IMR-90 (cell line): ENCODE measurements around the gene CCNL2. TPM values are rescaled to one million over a fixed set of nuclear protein-coding genes. Genes with fewer than 3 reads are reported as not detected.

Experiments
- ATAC-seq: fragments of 200-7000 bp; cut with Tn5 transposase; 2 replicates; pipeline ENCODE4 v1.9.1; 2020; ENCODE audit warnings: low read depth, mild to moderate bottlenecking, moderate library complexity
- BruUV-seq: library from RNA; stranded (reverse); fragments of 400-500 nt; replicated peaks from 2 replicates; lab custom pipeline; 2021; lab: Mats Ljungman, UMichigan
- CTCF ChIA-PET: fragments of 300-600 bp; formaldehyde crosslinking; extraction: SDS; loops from one replicate; lab custom pipeline; 2021; ENCODE audit warnings: antibody characterized with exemption; lab: Yijun Ruan, JAX
- POLR2A ChIA-PET: fragments of 300-600 bp; sonication (Branson Sonifier 250); formaldehyde crosslinking; loops from one replicate; lab custom pipeline; 2022; ENCODE audit warnings: antibody characterized with exemption; ENCODE audit not compliant: unreplicated experiment; lab: Charles Lee
- DNase-seq: peaks from one replicate; pipeline ENCODE4 v3.0.0; 2013
- H2AFZ ChIP-seq: replicated peaks from 2 replicates; pipeline ENCODE3; 2013; ENCODE audit warnings: low read length, mild to moderate bottlenecking; ENCODE audit not compliant: poor library complexity
- H2AK5ac ChIP-seq: 2 replicates; pipeline ENCODE4 v1.6.1; 2013; ENCODE audit warnings: low read depth, low read length, inconsistent platforms
- H2AK9ac ChIP-seq: replicated peaks from 2 replicates; pipeline ENCODE3; 2013; ENCODE audit warnings: mild to moderate bottlenecking, low read depth, low read length, moderate library complexity; ENCODE audit not compliant: poor library complexity
- H2BK120ac ChIP-seq: 2 replicates; pipeline ENCODE4 v1.6.1; 2013; ENCODE audit warnings: low read depth, low read length, inconsistent platforms
- H2BK15ac ChIP-seq: 3 replicates; pipeline ENCODE4 v1.6.1; 2013; ENCODE audit warnings: low read depth, low read length, inconsistent platforms
- H2BK20ac ChIP-seq: 2 replicates; pipeline ENCODE4 v1.6.1; 2013; ENCODE audit warnings: low read depth, mild to moderate bottlenecking, inconsistent platforms, low read length, moderate library complexity
- H2BK5ac ChIP-seq: 2 replicates; pipeline ENCODE4 v1.6.1; 2013; ENCODE audit warnings: mild to moderate bottlenecking, low read depth, low read length, inconsistent platforms; ENCODE audit not compliant: poor library complexity, severe bottlenecking
- H3K14ac ChIP-seq: replicated peaks from 2 replicates; pipeline ENCODE4 v1.6.1; 2013; ENCODE audit warnings: low read depth, low read length, inconsistent platforms
- H3K18ac ChIP-seq: 2 replicates; pipeline ENCODE4 v1.6.1; 2013; ENCODE audit warnings: low read depth, low read length, control low read depth
- H3K23ac ChIP-seq: 2 replicates; pipeline ENCODE4 v1.6.1; 2013; ENCODE audit warnings: low read depth, low read length, inconsistent platforms
- H3K27ac ChIP-seq: 2 replicates; pipeline ENCODE4 v1.5.1; 2013; ENCODE audit warnings: mild to moderate bottlenecking, control low read depth, low read length; ENCODE audit not compliant: insufficient read depth
- H3K27me3 ChIP-seq: 2 replicates; pipeline ENCODE4 v1.6.1; 2013; ENCODE audit warnings: low read length; ENCODE audit not compliant: control insufficient read depth, insufficient read depth
- H3K36me3 ChIP-seq: 2 replicates; pipeline ENCODE4 v1.6.1; 2013; ENCODE audit warnings: low read length, mixed read lengths; ENCODE audit not compliant: control insufficient read depth, insufficient read depth
- H3K4ac ChIP-seq: 2 replicates; pipeline ENCODE4 v1.6.1; 2013; ENCODE audit warnings: low read depth, low read length, inconsistent platforms
- H3K4me1 ChIP-seq: 2 replicates; pipeline ENCODE4 v1.6.1; 2013; ENCODE audit warnings: low read length, mixed read lengths; ENCODE audit not compliant: control insufficient read depth, insufficient read depth
- H3K4me2 ChIP-seq: 2 replicates; pipeline ENCODE4 v1.6.1; 2013; ENCODE audit warnings: low read depth, mild to moderate bottlenecking, control low read depth, low read length, moderate library complexity
- H3K4me3 ChIP-seq: 2 replicates; pipeline ENCODE4 v1.5.1; 2013; ENCODE audit warnings: low read depth, mild to moderate bottlenecking, control low read depth, low read length, moderate library complexity; ENCODE audit not compliant: insufficient read depth
- H3K56ac ChIP-seq: 2 replicates; pipeline ENCODE4 v1.6.1; 2013; ENCODE audit warnings: low read length, inconsistent platforms; ENCODE audit not compliant: insufficient read depth; ENCODE audit errors: extremely low read depth
- H3K79me1 ChIP-seq, 2 experiments: 2 replicates each; pipeline ENCODE4 v1.6.1; 2013; ENCODE audit warnings: low read length in 2 of 2, inconsistent platforms in 1 of 2, low read depth in 1 of 2
- H3K9ac ChIP-seq: 2 replicates; pipeline ENCODE4 v1.6.1; 2013; ENCODE audit warnings: low read depth, low read length, control low read depth
- H3K9me1 ChIP-seq: 2 replicates; pipeline ENCODE4 v1.6.1; 2013; ENCODE audit warnings: low read length, inconsistent platforms; ENCODE audit not compliant: insufficient read depth
- H3K9me3 ChIP-seq: 2 replicates; pipeline ENCODE4 v1.6.1; 2013; ENCODE audit warnings: low read length; ENCODE audit not compliant: control insufficient read depth, insufficient read depth
- H4K20me1 ChIP-seq: 2 replicates; pipeline ENCODE4 v1.6.1; 2013; ENCODE audit warnings: low read length, inconsistent platforms; ENCODE audit not compliant: insufficient read depth
- H4K5ac ChIP-seq: 2 replicates; pipeline ENCODE4 v1.6.1; 2013; ENCODE audit warnings: mild to moderate bottlenecking, low read depth, low read length, control low read depth
- H4K8ac ChIP-seq, 2 experiments: 2 replicates each; pipeline ENCODE4 v1.6.1; 2013; ENCODE audit warnings: low read depth in 2 of 2, low read length in 2 of 2, control low read depth in 1 of 2, inconsistent platforms in 1 of 2
- H4K91ac ChIP-seq: 2 replicates; pipeline ENCODE4 v1.6.1; 2013; ENCODE audit warnings: low read depth, low read length, inconsistent platforms; ENCODE audit not compliant: insufficient read depth
- CTCF ChIP-seq: conservative IDR thresholded peaks from 2 replicates; pipeline ENCODE4 v1.5.1; 2012; ENCODE audit warnings: mild to moderate bottlenecking, low read depth, low read length, improper control_type of control experiment
- ELK1 ChIP-seq: fragments of 150-350 bp; IDR thresholded peaks from 2 replicates; pipeline ENCODE4 v1.6.1; 2016; ENCODE audit warnings: low read depth, mild to moderate bottlenecking, low read length, moderate library complexity, borderline replicate concordance
- FOS ChIP-seq: fragments of 150-350 bp; IDR thresholded peaks from 2 replicates; pipeline ENCODE4 v1.6.1; 2016; ENCODE audit warnings: low read depth, low read length
- MAFK ChIP-seq: IDR thresholded peaks from 2 replicates; pipeline ENCODE4 v1.6.1; 2012; ENCODE audit warnings: low read depth, low read length, improper control_type of control experiment
- MXI1 ChIP-seq: IDR thresholded peaks from 2 replicates; pipeline ENCODE4 v1.6.1; 2012; ENCODE audit warnings: low read depth, mild to moderate bottlenecking, low read length, moderate library complexity, borderline replicate concordance
- NFE2L2 ChIP-seq: fragments of 150-350 bp; IDR thresholded peaks from 2 replicates; pipeline ENCODE4 v1.6.1; 2016; ENCODE audit warnings: low read depth, mild to moderate bottlenecking, low read length
- POLR2A ChIP-seq: IDR thresholded peaks from 2 replicates; pipeline ENCODE4 v1.6.1; 2012; ENCODE audit warnings: mild to moderate bottlenecking, low read depth, low read length
- RAD21 ChIP-seq: IDR thresholded peaks from 2 replicates; pipeline ENCODE4 v1.6.1; 2012; ENCODE audit warnings: low read length, improper control_type of control experiment
- RCOR1 ChIP-seq: IDR thresholded peaks from 2 replicates; pipeline ENCODE4 v1.6.1; 2012; ENCODE audit warnings: mild to moderate bottlenecking, low read length, improper control_type of control experiment; ENCODE audit not compliant: insufficient replicate concordance
- WGBS, 2 experiments: methylation state at CpG; one replicate each; pipeline versions ENCODE4 v1.1.5 to v1.1.7; 2013; ENCODE audit warnings: missing lambda C conversion rate in 2 of 2; ENCODE audit not compliant: insufficient read length in 1 of 2; ENCODE audit errors: extremely low coverage in 2 of 2; 5-methylcytosine and 5-hydroxymethylcytosine counted together
- dilution Hi-C: fragments of 300-500 bp; cut with HindIII; formaldehyde crosslinking; loops from one replicate; pipeline ENCODE4 v1.14.3; 2018; ENCODE audit warnings: low sequenced_read_pairs; ENCODE audit not compliant: unreplicated experiment
- in situ Hi-C: fragments of 300-500 bp; cut with MboI; formaldehyde crosslinking; loops from 3 replicates; pipeline ENCODE4 v1.14.3; 2019; ENCODE audit warnings: low sequenced_read_pairs, inconsistent platforms, mixed read lengths
- intact Hi-C: fragments of 100-400 bp; cut with micrococcal nuclease; formaldehyde crosslinking; loops from 2 replicates; pipeline ENCODE4 v1.10.0; 2022
- polyA plus RNA-seq, 3 experiments: library from polyadenylated mRNA; depleted of rRNA; stranded (reverse); fragments of >200 nt; gene quantifications; 2 replicates each; pipeline ENCODE4 v1.2.3, GENCODE V29; 2012; ENCODE audit warnings: low replicate concordance in 1 of 3
- total RNA-seq: library from RNA; depleted of rRNA; stranded (reverse); fragments of >200 nt; gene quantifications from 2 replicates; pipeline ENCODE4 v1.2.3, GENCODE V29; 2012

Gene CCNL2
- total and polyA plus RNA-seq, 2 of the 4 experiments (the other 2 are of a cell fraction): 53.9 to 239 TPM

GRCh38 chr1:1361233-1361981 lies 37.7 kb downstream of the CCNL2 start:
- BruUV-seq: no TSS peak
- POLR2A ChIA-PET: no interaction called here
- ATAC-seq: no peak
- DNase-seq: no peak
- peak overlapping the region; percentile 100 for H3K4ac ChIP-seq
- H4K20me1 ChIP-seq: peaks cover 6% of the 10 kb centered on the region
- H3K27me3 ChIP-seq: no peaks in the 10 kb centered on the region
- peak overlapping the region; percentile 93 for H2AFZ ChIP-seq
- peak overlapping the region; percentile 98 for H3K23ac ChIP-seq
- peak overlapping the region; percentile 88 for H3K27ac ChIP-seq
- in situ Hi-C loops (no loop called here), dilution Hi-C loops (no loop called here), intact Hi-C loops (no loop called here)
- H2BK15ac ChIP-seq: peak overlapping the region; percentile 99
- H3K9ac ChIP-seq: peak overlapping the region; percentile 41
- no peaks in the 10 kb centered on the region for H3K9me3 ChIP-seq
- CTCF ChIA-PET: no interaction called here
- H4K8ac ChIP-seq: peak overlapping the region; percentile 84 to 99
- peak overlapping the region; percentile 99 for H2BK120ac ChIP-seq
- H3K4me2 ChIP-seq: peak overlapping the region; percentile 71
- H2AK9ac ChIP-seq: peak overlapping the region; percentile 94
- H3K14ac ChIP-seq: peak overlapping the region; percentile 98
- peaks cover 31% of the 10 kb centered on the region for H3K4me1 ChIP-seq
- H4K5ac ChIP-seq: peak overlapping the region; percentile 88
- peaks cover 15% of the 10 kb centered on the region for H3K9me1 ChIP-seq
- H2BK20ac ChIP-seq: peak overlapping the region; percentile 99
- no peak for TF ChIP-seq CTCF
- no peak for TF ChIP-seq NFE2L2
- TF ChIP-seq MXI1: no peak
- TF ChIP-seq RAD21: no peak
- TF ChIP-seq POLR2A: no peak
- no peak for TF ChIP-seq MAFK
- no peak for TF ChIP-seq FOS
- no peak for TF ChIP-seq ELK1
- no peak for TF ChIP-seq RCOR1
- peak overlapping the region; percentile 85 for H3K56ac ChIP-seq
- 80% methylated on average over 11 of the region's 35 CpGs; no CpG with 5 or more reads in 1 of the 2 experiments for WGBS, 2 experiments
- H2BK5ac ChIP-seq: peak overlapping the region; percentile 98
- peaks cover 4% of the 10 kb centered on the region; the same call in 1 of the 2 replicates for H3K36me3 ChIP-seq
- no peak overlapping the region for H3K4me3 ChIP-seq
- H2AK5ac ChIP-seq: peak overlapping the region; percentile 100
- H3K18ac ChIP-seq: peak overlapping the region; percentile 92
- peak overlapping the region; percentile 99 for H4K91ac ChIP-seq
- peaks cover 4 to 22% of the 10 kb centered on the region in 2 experiments; a peak in 3 of 4 replicates for H3K79me1 ChIP-seq
